KOPT-K1 (cell line): ENCODE measurements around the gene KLF1.
"Not testable (repeated sequence)": the region's sequence is repeated elsewhere in the genome, so short reads cannot be mapped to it uniquely, and the experiment has no call there.

Experiments used
- H3K27ac ChIP-seq: fragments of 200-600 bp; sonication (generic); 2 replicates; pipeline ENCODE4 v1.5.1; 2016; ENCODE audit warnings: antibody characterized with exemption, mild to moderate bottlenecking, low read depth, low read length; ENCODE audit not compliant: poor library complexity, severe bottlenecking
- H3K36me3 ChIP-seq: fragments of 200-600 bp; sonication (generic); 2 replicates; pipeline ENCODE4 v1.5.1; 2017; ENCODE audit warnings: antibody characterized with exemption, mild to moderate bottlenecking, low read length, moderate library complexity; ENCODE audit not compliant: insufficient read depth
- H3K9me3 ChIP-seq: fragments of 200-600 bp; sonication (generic); 2 replicates; pipeline ENCODE4 v1.5.1; 2017; ENCODE audit warnings: antibody characterized with exemption, low read length, mild to moderate bottlenecking; ENCODE audit not compliant: insufficient read depth, poor library complexity, severe bottlenecking

Gene KLF1

DNA sequence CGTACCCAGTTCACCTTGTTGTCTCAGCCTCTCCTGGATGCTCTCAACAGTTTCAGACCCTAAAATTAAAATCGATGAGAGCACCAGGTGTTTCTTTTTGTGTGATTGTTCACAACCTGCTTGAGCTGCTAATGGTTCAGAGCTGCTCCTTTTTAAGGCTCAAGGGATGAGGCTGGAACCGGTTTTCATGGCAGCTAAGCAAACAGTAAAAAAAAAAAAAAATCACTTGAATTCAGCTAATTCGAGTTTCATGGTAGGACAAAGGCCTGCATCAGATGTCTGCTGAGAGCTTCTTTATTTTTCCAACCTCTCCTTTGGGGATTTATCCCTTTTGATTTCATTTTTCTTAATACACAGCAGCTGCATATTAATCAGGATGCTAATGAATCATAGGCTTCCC lies 25.6 kb upstream of the KLF1 start:
- Histone ChIP-seq H3K36me3 (no peaks in the 10 kb centered on the region), H3K27ac (peak overlapping the region; percentile 84), H3K9me3 (no peaks in the 10 kb centered on the region)

DNA sequence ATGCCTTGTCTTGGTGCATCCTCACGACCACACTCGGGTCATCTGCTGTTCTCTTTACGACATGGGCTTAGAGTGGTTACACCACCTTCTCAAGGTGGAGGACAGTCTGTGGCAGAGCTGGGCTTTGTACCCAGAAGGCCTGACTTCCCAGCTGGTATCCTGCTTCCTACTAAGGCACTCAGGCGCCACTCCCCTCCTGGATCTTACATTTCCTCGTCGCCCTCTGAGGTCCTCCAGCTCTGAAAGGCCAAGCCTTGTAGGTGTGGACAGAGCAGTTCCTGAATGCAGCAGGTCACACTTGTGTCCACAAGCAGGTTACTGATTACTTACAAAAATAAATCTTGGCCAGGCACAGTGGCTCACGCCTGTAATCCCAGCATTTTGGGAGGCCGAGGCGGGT lies 20.2 kb upstream of the KLF1 start:
- no peaks in the 10 kb centered on the region; the same call in 1 of the 2 replicates for H3K36me3 ChIP-seq
- no peaks in the 10 kb centered on the region for H3K9me3 ChIP-seq
- no peak overlapping the region for H3K27ac ChIP-seq

DNA sequence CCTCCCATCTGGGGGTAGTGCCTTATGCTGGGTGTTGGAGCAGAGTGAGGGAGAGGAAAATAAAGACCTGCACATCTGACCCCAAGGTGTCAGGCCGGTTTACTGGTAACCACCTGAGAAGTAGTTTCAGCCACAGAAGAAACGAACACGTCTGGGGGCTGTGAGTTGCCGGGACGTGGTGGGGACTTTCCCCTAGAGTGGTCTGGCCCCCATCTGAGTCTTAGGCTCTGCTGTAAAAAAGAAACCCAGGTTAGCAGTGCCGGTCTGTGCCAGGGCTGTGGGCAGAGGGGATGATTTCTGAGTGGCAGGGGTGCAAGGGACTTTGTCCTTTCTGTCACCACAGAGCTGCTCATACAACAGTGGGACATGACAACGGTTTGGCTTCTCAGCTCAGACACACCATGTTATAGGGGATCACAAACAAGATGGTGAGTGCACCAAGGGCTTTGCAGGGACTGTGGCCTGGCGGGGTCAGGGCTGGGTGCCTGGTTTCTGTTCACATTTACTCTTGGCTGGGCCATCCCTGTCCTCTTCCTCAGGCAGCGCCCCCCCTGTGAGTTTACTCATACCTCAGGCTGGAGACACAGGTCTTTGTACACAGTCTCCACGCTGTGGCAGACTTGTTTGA lies 13.0 kb upstream of the KLF1 start:
- peaks cover 52% of the 10 kb centered on the region for H3K36me3 ChIP-seq
- H3K9me3 ChIP-seq: no peaks in the 10 kb centered on the region
- no peak overlapping the region for H3K27ac ChIP-seq

DNA sequence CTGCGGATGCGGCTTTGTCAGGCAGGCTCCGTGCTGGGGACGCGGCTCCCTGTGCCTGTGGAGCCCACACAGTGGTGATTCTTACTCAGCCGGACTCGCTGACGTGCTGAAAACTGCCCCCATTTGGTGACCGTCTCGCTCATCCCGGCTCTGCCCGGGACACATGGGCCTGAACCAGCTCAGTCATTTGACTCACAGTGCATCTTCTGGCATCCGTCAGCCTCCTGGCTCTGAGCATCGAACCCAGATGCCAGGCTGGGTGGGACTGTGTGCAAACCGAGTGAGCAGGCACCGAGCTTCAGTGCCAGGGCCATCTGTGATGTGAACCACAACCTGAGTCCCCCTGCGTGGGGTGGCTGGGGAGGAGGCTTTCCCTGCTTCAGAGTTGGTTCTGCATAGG lies 9.5 kb upstream of the KLF1 start:
- H3K27ac ChIP-seq: no peak overlapping the region
- H3K9me3 ChIP-seq: no peaks in the 10 kb centered on the region
- H3K36me3 ChIP-seq: peaks cover 75% of the 10 kb centered on the region

DNA sequence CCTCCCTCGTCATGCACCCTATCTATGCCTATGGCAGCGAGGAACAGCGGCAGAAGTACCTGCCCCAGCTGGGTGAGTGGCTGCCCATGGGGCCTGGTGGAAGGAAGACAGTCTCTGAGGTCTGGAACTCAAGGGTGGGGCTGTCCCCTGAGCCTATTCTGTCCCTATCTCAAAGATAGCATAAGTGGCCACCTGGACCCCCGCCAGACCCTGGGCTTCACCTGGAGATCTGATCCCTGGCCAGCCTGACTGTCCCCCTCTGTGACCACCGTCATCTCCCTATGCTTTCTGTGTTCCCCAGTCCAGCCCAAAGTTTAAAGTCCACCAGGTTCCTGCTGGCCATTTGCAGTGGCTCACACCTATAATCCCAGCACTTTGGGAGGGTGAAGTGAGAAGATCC lies 6.6 kb upstream of the KLF1 start:
- H3K36me3 ChIP-seq: peaks cover 54% of the 10 kb centered on the region
- H3K9me3 ChIP-seq: no peaks in the 10 kb centered on the region
- no peak overlapping the region for H3K27ac ChIP-seq

DNA sequence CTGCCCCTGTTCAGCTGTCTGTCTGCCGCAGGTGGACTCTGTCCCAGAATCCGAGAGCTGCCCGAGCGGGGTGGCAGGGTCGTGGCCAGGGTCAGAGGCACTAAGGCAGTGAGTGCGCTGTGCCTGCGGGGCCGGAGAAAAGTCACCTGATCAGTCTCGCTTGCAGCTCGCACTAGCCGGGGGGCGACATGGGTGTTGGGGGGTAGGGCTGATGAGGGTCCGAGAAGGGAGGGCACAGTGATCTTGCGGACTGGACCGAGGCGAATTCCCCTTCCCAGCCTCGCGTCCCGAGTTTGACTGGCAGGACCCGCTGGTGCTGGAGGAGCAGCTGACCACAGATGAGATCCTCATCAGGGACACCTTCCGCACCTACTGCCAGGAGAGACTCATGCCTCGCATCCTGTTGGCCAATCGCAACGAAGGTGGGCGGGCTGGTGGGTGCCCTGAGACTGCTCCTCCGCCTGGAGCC lies 4.6 kb upstream of the KLF1 start:
- Histone ChIP-seq H3K27ac (peak overlapping the region; percentile 49), H3K9me3 (no peaks in the 10 kb centered on the region), H3K36me3 (peaks cover 35% of the 10 kb centered on the region)

DNA sequence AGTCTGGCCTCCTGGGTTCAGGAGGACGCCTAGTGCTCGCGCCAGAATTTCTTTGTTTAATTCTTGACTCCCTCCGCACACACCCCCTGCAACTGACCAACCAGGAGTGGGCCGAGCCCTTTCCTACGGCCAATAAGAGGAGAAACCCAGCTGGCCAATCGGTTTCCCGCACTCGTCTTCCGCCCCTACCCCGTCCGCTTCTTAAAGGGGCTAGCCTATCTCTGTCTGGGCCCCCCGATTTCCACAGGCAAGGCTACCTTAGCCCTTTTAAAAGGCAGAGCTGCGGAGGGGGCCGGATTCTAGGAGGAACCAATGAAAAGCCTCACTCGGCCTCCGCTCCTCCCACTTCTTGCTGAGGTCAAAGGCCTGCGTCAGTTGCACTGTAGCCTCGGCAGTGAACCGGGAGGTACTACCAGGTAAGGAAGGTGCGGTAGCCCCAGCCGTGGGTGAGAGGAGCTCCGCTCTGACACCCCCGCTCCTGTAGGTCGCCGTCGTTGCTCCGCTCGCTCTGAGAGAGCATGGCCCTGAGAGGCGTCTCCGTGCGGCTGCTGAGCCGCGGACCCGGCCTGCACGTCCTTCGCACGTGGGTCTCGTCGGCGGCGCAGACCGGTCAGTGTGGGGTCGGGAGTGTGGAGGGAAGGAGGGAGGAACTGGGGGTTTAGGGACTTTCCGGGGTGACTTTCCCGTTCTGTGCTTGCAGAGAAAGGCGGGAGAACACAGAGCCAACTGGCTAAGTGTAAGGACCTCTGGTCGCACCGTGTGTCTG lies 4.0 kb upstream of the KLF1 start, which contains the start of gene GCDH:
GCDH (plus strand) TSS at position 374 of the 766 bp plus-strand sequence; CDS start at position 519, 145 bp downstream.
- Histone ChIP-seq H3K27ac (peak within 1 kb of the TSS; percentile 49), H3K9me3 (no peaks in the 10 kb centered on the region), H3K36me3 (peaks cover 29% of the 10 kb centered on the region)

DNA sequence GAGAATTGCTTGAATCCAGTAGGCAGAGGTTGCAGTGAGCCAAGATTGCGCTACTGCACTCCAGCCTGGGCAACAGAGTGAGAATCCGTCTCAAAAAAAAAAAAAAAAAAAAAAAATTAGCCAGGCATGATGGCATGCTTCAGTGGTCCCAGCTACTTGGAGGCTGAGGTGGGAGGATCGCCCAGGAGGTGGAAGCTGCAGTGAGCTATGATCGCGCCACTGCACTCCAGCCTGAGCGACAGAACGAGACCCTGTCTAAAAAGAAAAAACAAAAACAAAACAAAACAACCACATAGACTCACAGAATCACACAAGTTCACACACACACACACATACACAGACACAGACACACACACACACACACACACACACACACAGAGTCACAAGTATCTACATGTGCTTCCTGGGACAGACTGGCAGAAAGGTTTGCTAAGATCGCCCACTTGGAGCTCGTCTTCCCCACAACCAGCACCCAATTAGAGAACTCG lies 3.3 kb upstream of the KLF1 start:
- not testable (repeated sequence) for H3K9me3 ChIP-seq
- peaks cover 26% of the 10 kb centered on the region for H3K36me3 ChIP-seq
- H3K27ac ChIP-seq: peak overlapping the region; percentile 48

DNA sequence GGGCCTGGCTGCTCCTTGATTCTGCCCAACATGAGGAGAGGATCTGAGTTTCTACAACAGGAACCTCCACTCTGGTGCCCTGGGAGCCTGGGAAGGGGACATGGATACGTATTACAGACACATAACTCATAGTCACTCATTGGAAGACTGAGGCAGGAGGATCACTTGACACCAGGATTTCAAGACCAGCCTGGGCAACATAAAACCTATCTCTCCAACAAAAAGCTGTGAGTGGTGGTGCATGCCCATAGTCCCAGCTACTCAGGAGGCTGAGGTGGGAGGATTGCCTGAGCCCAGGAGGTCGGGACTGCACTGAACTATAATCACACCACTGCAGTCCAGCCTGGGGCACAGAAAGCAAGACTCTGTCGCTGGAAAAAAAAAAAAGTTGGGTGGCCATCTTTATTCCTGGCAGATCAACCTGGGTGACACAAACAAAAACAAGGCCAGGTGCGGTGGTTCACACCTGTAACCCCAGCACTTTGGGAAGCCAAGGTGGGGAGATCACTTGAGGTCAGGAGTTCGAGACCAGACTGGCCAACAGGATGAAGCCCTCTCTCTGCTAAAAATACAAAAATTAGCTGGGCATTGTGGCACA lies 1.1 kb upstream of the KLF1 start:
- H3K36me3 ChIP-seq: peaks cover 4% of the 10 kb centered on the region; the same call in 1 of the 2 replicates
- H3K27ac ChIP-seq: no peak overlapping the region
- peaks cover 21% of the 10 kb centered on the region for H3K9me3 ChIP-seq

DNA sequence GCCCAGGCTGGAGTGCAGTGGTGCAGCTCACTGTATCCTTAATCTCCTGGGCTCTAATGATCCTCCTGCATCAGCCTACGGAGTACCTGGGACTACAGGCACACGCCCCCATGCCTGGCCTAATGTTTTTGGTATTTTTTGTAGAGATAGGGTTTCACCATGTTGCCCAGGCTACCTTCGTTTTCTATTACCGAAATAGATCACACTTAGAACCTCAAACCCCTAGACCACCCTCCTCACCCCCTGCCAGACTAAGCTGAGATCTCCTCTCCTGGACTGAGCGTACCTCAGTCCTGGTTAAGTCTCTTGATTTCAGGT lies 391 bp downstream of the KLF1 start:
- Histone ChIP-seq H3K27ac (no peak overlapping the region), H3K9me3 (peaks cover 21% of the 10 kb centered on the region), H3K36me3 (no peaks in the 10 kb centered on the region)

DNA sequence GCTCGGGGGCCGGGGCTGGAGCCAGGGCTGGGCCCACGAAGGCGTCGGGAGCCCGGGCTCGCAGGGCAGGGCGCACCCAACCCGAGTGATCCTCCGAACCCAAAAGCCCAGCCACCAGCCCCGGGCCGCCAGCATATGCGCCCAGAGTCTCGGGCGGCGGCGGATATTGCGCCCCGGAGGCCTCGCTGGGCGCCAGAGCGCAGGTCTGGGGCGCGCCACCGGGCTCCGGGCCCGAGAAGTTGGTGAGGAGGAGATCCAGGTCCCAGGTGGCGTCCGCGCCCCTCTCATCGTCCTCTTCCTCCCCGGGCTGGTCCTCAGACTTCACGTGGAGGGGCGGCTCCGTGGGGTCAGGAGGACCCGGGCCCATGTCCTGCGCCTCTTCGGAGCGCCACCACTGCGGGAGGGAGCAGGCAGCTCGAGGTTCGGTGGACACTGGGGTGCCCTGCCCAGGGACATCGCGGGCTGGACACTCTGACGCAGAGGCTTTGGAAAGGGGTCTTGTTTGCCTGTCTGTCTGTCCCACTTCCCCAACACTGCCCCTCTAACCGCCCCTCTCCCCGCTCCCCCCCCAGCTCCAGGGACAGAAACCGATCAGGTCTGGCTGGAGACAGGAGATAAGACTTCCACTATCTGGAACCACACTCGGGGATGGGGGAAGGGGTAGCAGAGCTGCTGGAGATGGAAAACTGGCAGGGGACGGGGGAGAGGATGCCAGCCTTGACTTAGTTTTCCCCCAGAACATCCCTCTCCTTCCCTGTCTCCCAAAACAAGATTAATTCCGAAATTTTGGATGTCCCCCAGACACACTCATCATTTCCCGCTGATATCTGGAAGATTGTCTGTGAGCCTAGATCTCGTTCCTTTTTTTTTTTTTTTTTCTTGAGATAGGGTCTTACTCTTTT lies 1.0 kb downstream of the KLF1 start:
- peaks cover 21% of the 10 kb centered on the region for H3K9me3 ChIP-seq
- no peak overlapping the region for H3K27ac ChIP-seq
- H3K36me3 ChIP-seq: no peaks in the 10 kb centered on the region

DNA sequence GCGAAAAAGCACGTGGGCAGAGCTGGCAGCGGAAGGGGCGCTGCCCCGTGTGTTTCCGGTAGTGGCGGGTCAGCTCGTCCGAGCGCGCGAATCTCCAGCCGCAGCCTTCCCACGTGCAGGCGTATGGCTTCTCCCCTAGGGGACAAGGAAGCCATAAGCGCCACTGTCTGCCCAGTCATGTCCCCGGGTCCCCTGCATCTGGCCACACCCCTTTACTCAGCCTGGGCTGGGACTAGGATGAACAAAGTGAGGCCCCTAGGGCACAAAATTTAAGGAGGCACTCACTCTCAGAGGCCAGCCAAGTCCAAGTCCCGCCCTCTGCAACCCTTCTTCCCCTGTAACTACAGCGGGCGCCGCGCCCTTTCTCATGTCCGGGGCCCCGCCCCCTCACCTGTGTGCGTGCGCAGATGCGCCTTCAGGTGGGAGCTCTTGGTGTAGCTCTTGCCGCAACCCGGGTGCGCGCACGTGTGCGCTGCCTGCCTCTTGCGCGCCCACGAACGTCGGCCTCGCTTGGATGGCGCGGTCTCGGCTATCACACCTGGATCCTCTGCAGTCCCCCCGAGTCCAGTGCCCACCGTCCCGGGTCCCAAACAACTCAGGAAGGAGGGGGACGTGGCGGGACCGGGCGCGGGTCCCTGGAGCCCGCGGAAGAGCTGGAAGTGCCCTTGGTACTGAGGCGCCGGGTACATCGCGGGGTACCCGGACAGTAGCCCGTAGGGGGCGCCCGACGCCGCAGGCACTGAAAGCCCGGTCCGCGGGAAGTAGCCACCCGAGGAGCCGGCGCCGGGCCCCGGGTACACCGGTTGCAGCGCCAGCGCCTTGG lies 1.9 kb downstream of the KLF1 start:
- Histone ChIP-seq H3K9me3 (peaks cover 21% of the 10 kb centered on the region), H3K36me3 (no peaks in the 10 kb centered on the region), H3K27ac (no peak overlapping the region)

DNA sequence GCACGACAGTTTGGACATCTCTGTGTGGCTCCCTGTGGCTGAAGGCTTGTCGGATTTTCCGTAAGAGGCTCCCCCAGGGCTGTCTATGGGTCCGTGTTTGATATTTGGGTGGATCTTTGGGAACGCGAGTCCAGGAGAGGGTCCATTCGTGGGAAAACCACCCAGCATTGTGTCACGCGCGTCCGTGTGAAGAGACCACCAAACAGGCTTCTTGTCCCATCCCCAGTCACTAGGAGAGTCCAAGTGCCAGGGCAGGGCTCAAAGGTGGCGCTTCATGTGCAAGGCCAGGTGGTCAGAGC lies 2.4 kb downstream of the KLF1 start:
- H3K9me3 ChIP-seq: peaks cover 21% of the 10 kb centered on the region
- no peak overlapping the region for H3K27ac ChIP-seq

DNA sequence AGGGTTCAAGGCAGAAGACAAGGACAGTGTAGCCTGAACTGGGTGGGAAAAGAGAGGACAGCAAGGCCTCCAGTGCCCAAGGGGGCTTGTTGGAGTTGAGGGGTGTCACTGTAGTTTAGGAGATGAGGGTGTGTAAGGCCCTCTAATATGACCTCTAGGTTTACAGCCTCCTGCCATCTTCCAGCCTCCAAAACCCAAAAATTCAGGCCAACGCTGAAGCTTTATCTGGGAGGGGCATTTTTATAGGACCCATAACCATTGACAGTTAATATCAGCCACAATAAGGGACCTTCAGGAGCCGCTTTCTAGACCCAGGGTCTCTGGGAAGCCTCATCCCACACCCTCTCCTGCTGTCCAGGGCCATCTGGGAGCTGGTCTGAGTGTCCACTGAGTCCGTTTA lies 2.8 kb downstream of the KLF1 start:
- H3K36me3 ChIP-seq: no peaks in the 10 kb centered on the region; the same call in 1 of the 2 replicates
- H3K9me3 ChIP-seq: peaks cover 21% of the 10 kb centered on the region
- no peak overlapping the region for H3K27ac ChIP-seq

More for the DNA sequence above, 2.4 kb downstream of the KLF1 start:
- no peaks in the 10 kb centered on the region; the same call in 1 of the 2 replicates for H3K36me3 ChIP-seq
